NB4 (cell line): ENCODE measurements around the gene RBMS3.

Experiments used
- DNase-seq: peaks from one replicate; pipeline ENCODE4 v3.0.0; 2010; ENCODE audit warnings: low read depth
- H3K4me3 ChIP-seq: one replicate; pipeline ENCODE4 v1.5.1; 2011; ENCODE audit warnings: mild to moderate bottlenecking, low read depth, low read length, moderate library complexity
- CTCF ChIP-seq: IDR thresholded peaks from one replicate; pipeline ENCODE4 v1.5.1; 2012; ENCODE audit warnings: low read depth, low read length
- MAX ChIP-seq: IDR thresholded peaks from 2 replicates; pipeline ENCODE4 v1.6.1; 2011; ENCODE audit warnings: low read depth, low read length
- MYC ChIP-seq: IDR thresholded peaks from 2 replicates; pipeline ENCODE4 v1.6.1; 2011; ENCODE audit warnings: low read depth, low read length
- POLR2A ChIP-seq: IDR thresholded peaks from 2 replicates; pipeline ENCODE4 v1.6.1; 2011; ENCODE audit warnings: mild to moderate bottlenecking; ENCODE audit not compliant: insufficient read length; ENCODE audit errors: extremely low read depth

Gene RBMS3

GRCh38 chr3:29695643-29696198, 414.9 kb downstream of the RBMS3 start:
- DNase-seq: no peak
- no peak overlapping the region for H3K4me3 ChIP-seq
- no peak for TF ChIP-seq POLR2A
- no peak for TF ChIP-seq MYC
- TF ChIP-seq CTCF: no peak
- no peak for TF ChIP-seq MAX

- TF ChIP-seq MYC (no peak), POLR2A (no peak), MAX (no peak)
- no peak overlapping the region for H3K4me3 ChIP-seq
- no peak for DNase-seq
Measured at GRCh38 chr3:29696311-29696710, 415.4 kb downstream of the RBMS3 start.

GRCh38 chr3:29697989-29698388, 417.1 kb downstream of the RBMS3 start:
- H3K4me3 ChIP-seq: no peak overlapping the region
- no peak for DNase-seq
- TF ChIP-seq MYC (no peak), MAX (no peak), POLR2A (no peak), CTCF (no peak)

GRCh38 chr3:29700256-29700655, 419.4 kb downstream of the RBMS3 start:
- no peak overlapping the region for H3K4me3 ChIP-seq
- no peak for TF ChIP-seq MAX
- TF ChIP-seq CTCF: no peak
- TF ChIP-seq POLR2A: no peak
- no peak for TF ChIP-seq MYC
- no peak for DNase-seq

GRCh38 chr3:29701326-29701983, 420.6 kb downstream of the RBMS3 start:
- H3K4me3 ChIP-seq: no peak overlapping the region
- DNase-seq: no peak
- TF ChIP-seq MYC (no peak), POLR2A (no peak), CTCF (no peak), MAX (no peak)

- no peak for DNase-seq
- TF ChIP-seq CTCF (no peak), POLR2A (no peak), MYC (no peak), MAX (no peak)
- H3K4me3 ChIP-seq: no peak overlapping the region
Measured at GRCh38 chr3:29705906-29706844, 425.3 kb downstream of the RBMS3 start.
